HEK293T (cell line): ENCODE measurements around the gene SOX2.

Source experiments
- ARNT ChIP-seq: fragments of 450-650 bp; IDR thresholded peaks from 2 replicates; pipeline ENCODE4 v1.6.1; 2017; ENCODE audit warnings: mild to moderate bottlenecking
- BHLHE40 ChIP-seq: fragments of 450-650 bp; IDR thresholded peaks from 2 replicates; pipeline ENCODE4 v1.6.1; 2016; ENCODE audit warnings: mild to moderate bottlenecking, moderate library complexity, borderline replicate concordance
- ELF4 ChIP-seq: fragments of 450-650 bp; IDR thresholded peaks from 2 replicates; pipeline ENCODE4 v1.6.1; 2017; ENCODE audit warnings: antibody characterized with exemption
- SP1 ChIP-seq: fragments of 450-650 bp; IDR thresholded peaks from 2 replicates; pipeline ENCODE4 v1.6.1; 2017

- TF ChIP-seq ELF4 = no peak
- TF ChIP-seq BHLHE40 = no peak
- no peak for TF ChIP-seq ARNT
- TF ChIP-seq SP1 = no peak
Observed at GRCh38 chr3:181703601-181704420, 7.9 kb upstream of the SOX2 start.
